Measurements from ENCODE around the gene ABR.

Gene ABR

DNA sequence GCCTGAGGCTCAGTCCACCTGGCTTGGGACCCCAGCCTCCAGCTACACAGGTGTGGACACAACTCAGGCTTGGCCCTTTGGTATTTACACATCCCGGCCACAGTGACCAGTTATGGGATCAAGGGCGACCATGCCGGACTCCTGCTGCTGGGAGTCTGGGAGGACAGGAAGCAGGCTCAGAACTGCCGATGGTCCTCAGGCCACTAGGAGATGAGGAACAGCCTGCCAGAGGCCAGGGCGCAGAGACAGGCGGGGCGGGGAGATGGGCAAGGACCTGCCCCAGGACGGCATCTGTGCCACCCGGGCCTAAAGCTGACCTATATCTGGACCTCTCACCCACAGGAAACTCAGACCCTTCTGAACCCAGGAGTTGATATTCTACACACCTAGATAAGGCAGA is 212.7 kb downstream of the ABR start:
- in situ Hi-C loops (cut with HindIII; ENCODE audit: low sequenced_read_pairs) = no loop called here
- TF ChIP-seq, protein P1, sequence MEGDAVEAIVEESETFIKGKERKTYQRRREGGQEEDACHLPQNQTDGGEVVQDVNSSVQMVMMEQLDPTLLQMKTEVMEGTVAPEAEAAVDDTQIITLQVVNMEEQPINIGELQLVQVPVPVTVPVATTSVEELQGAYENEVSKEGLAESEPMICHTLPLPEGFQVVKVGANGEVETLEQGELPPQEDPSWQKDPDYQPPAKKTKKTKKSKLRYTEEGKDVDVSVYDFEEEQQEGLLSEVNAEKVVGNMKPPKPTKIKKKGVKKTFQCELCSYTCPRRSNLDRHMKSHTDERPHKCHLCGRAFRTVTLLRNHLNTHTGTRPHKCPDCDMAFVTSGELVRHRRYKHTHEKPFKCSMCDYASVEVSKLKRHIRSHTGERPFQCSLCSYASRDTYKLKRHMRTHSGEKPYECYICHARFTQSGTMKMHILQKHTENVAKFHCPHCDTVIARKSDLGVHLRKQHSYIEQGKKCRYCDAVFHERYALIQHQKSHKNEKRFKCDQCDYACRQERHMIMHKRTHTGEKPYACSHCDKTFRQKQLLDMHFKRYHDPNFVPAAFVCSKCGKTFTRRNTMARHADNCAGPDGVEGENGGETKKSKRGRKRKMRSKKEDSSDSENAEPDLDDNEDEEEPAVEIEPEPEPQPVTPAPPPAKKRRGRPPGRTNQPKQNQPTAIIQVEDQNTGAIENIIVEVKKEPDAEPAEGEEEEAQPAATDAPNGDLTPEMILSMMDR (IDR thresholded peaks at IDR 0.05; ENCODE audit: low read depth, low read length, missing control alignments) = no peak
- no peak for DNase-seq (ENCODE audit: low read depth)
- no peak overlapping the region for H3K4me3 ChIP-seq (ENCODE audit: low read depth, low read length)

DNA sequence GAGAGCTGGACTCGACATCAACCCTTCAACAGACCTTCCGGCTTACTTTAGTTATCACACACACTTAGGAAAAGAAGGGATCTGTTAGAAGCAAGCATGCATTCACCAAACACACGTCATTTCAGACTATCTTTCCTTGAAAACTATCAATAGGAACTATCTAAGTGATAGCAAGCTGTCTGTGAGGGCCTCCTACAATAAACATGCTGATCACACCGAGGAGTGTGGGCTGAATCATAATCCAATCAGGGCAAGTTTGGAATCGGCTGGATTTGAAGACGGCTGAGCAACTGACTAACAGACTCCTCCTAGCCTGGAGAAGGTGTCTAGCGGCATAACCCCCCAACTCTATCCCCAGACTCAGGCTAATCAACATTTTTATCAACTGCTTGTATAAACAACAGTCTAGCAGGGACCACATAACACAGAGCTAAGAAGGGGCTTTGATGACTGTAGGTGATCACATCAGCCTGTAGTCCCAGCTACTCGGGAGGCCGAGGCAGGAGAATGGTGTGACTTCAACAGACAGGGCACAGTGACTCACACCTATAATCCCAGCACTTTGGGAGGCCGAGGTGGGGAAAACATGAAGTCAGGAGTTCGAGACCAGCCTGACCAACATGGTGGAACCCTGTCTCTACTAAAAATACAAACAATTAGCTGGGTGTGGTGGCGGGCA is 214.3 kb downstream of the ABR start:
- no peak for DNase-seq (ENCODE audit: low read depth)
- TF ChIP-seq, protein P1 (IDR thresholded peaks at IDR 0.05; ENCODE audit: low read depth, low read length, missing control alignments) = no peak
- in situ Hi-C loops (cut with HindIII; ENCODE audit: low sequenced_read_pairs) = no loop called here
- H3K4me3 ChIP-seq (ENCODE audit: low read depth, low read length) = no peak overlapping the region

DNA sequence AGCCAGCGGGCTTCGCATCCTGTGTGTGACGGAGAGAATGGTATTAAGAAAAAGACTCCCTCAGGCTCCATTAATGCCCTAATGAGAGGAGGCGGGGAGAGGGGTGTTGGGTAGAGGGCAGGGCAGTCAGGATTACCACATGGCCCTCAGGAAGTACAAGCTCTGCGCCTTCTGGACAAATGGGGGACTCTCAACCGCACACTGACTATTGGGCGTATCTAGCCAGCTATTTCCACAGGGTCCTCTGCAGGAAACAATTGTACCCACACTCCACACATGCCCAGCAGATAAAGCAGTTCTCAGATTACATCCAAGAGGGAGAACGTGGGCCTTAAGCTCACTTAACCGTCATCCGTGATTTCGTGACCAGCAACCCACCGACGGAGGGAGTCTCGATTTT is 214.9 kb downstream of the ABR start:
- TF ChIP-seq, protein P1 (IDR thresholded peaks at IDR 0.05; ENCODE audit: low read depth, low read length, missing control alignments) = no peak
- H3K4me3 ChIP-seq (ENCODE audit: low read depth, low read length) = no peak overlapping the region
- DNase-seq (ENCODE audit: low read depth) = no peak
- in situ Hi-C loops (cut with HindIII; ENCODE audit: low sequenced_read_pairs) = no loop called here

DNA sequence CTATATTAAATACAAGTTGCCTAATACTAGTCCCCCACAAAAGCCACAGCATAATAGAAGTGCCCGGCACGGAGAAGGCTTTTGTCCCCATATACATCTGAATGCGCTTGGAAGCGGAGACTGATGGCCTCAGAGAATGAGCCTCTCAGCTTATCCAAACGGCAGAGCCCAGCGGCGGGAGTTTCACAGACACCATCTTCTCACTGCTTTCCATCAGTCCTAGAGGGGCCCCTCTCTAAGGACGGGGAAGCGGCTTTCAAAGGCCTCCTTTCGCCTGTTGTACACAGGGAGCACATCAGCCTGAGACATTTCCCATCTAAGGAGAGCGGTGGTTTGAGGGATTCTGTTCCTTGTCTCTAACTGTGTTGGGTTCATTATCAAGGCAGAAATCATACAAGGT is 217.1 kb downstream of the ABR start:
- DNase-seq (ENCODE audit: low read depth) = no peak
- TF ChIP-seq, protein P1 (IDR thresholded peaks at IDR 0.05; ENCODE audit: low read depth, low read length, missing control alignments) = no peak
- H3K4me3 ChIP-seq (ENCODE audit: low read depth, low read length) = no peak overlapping the region
- in situ Hi-C loops (cut with HindIII; ENCODE audit: low sequenced_read_pairs) = no loop called here

DNA sequence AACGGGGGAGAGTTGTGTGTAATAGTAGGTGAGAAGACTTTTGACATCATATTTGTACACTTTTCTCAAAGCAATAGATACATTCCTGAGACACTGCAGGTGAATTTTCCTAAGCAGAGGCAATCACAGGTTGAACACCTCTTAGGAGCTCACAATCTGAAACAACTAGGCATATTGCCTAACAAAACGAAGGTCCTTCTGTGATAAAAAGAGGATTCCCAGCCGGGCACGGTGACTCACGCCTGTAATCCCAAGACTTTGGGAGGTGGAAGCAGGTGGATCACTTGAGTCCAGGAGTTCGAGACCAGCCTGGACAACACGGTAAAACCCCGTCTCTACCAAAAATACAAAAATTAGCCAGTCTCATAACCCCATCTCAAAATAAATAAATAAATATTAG is 217.6 kb downstream of the ABR start:
- no peak overlapping the region for H3K4me3 ChIP-seq (ENCODE audit: low read depth, low read length)
- TF ChIP-seq, protein P1 (IDR thresholded peaks at IDR 0.05; ENCODE audit: low read depth, low read length, missing control alignments) = no peak
- DNase-seq (ENCODE audit: low read depth) = no peak
- in situ Hi-C loops (cut with HindIII; ENCODE audit: low sequenced_read_pairs) = no loop called here

DNA sequence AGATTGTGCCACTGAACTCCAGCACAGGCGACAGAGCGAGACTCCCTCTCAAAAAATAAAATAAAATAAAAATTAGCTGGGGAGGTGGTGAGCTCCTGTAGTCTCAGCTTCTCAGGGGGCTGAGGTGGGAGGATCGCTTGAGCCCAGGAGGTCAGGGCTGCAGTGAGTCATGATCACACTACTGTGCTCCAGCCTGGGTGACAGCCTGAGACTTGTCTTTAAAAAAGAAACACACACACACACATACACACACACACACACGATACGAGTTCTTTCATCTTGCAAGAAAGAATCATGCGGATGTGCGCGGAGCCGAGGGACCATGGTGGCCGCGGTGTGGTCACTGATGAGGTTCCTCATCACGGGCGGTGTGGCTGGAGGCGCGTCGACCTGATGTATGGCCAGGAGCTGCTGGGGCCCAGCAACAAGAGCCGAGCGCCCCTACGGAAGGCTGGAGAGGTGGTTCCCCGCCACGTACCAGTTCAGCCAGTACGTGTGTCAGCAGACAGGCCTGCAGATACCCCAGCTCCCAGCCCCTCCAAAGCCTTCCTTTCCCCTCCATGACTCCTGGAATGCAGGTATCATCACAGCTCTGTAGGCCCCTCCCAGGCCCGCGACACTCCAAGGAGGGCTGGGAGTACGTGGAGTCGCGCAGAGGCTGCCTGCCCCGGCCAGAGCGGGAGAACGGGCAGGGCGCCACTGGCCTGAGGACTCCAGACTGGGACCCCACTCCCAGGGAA is 220.9 kb downstream of the ABR start:
- H3K4me3 ChIP-seq (ENCODE audit: low read depth, low read length) = no peak overlapping the region
- DNase-seq (ENCODE audit: low read depth) = no peak
- TF ChIP-seq, protein P1 (IDR thresholded peaks at IDR 0.05; ENCODE audit: low read depth, low read length, missing control alignments) = no peak
- in situ Hi-C loops (cut with HindIII; ENCODE audit: low sequenced_read_pairs) = no loop called here
